ENCODE measurements around the gene AMT.
"Not testable (repeated sequence)": the region's sequence is repeated elsewhere in the genome, so short reads cannot be mapped to it uniquely, and the experiment has no call there.

Gene AMT

DNA sequence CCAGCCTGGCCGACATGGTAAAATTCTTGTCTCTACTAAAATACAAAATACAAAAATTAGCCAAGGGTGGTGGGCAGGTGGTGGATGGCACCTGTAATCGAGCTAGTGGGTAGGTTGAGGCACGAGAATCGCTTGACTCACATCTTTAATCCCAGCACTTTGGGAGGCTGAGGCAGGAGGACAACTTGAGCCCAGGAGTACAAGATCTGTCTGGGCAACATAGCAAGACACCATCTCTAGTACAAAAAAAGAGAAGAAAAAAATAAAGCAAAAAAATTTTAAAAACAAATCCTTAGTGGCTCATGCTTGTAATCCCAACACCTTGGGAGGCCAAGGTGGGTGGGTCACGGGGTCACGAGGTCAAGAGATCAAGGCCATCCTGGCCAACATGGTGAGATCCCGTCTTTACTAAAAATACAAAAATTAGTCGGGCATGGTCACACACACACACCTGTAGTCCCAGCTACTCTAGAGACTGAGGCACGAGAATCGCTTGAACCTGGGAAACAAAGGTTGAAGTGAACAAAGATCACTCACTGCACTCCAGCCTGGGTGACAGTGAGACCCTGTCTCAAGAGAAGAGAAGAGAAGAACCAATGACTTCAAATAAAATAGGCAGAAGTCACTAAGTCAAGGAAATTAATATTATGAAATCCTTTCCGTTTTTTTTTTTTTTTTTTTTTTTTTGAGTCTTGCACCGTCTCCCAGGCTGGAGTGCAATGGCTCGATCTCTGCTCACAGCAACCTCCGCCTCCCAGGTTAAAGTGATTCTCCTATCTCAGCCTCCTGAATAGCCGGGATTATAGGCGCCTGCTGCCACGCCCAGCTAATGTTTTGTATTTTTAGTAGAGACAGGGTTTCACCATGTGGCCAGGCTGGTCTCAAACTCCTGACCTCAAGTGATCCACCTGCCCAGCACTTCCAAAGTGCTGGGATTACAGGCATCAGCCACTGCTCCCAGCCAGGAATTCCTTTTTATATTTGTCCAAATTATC, 15.4 kb downstream of the AMT start:
- Histone ChIP-seq H3K9ac (ENCODE audit: low read depth, low read length) (no peak overlapping the region), H3K4me3 (ENCODE audit: low read length) (no peak overlapping the region), H3K36me3 (ENCODE audit: insufficient read depth, low read depth, low read length) (peaks cover 6% of the 10 kb centered on the region; the same call in 1 of the 2 replicates), H3K27me3 (ENCODE audit: insufficient read depth, low read length) (no peaks in the 10 kb centered on the region), H3K27ac (ENCODE audit: low read length) (no peak overlapping the region), H3K4me1 (ENCODE audit: insufficient read depth, low read length) (peaks cover 3% of the 10 kb centered on the region), H3K9me3 (ENCODE audit: insufficient read depth, low read depth, low read length) (no peaks in the 10 kb centered on the region)

DNA sequence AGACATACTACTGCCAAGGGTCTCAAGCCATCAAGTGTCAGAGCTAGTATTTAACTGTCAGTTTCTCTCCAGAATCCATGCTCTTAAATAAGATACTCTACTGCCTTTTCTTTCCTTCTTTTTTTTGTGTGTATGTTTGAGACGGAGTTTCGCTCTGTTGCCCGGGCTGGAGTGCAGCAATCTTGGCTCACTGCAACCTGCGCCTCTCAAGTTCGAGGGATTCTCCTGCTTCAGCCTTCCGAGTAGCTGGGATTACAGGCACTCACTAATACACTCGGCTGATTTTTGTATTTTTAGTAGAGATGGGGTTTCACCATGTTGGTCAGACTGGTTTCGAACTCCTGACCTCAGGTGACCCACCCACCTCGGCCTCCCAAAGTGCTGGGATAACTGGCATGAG, 16.7 kb downstream of the AMT start:
- not testable (repeated sequence) for H3K9me3 ChIP-seq (ENCODE audit: insufficient read depth, low read depth, low read length); H3K9ac ChIP-seq (ENCODE audit: low read depth, low read length); H3K4me1 ChIP-seq (ENCODE audit: insufficient read depth, low read length); H3K27ac ChIP-seq (ENCODE audit: low read length); H3K4me3 ChIP-seq (ENCODE audit: low read length); H3K27me3 ChIP-seq (ENCODE audit: insufficient read depth, low read length)
- peaks cover 15% of the 10 kb centered on the region; the same call in 1 of the 2 replicates for H3K36me3 ChIP-seq (ENCODE audit: insufficient read depth, low read depth, low read length)

DNA sequence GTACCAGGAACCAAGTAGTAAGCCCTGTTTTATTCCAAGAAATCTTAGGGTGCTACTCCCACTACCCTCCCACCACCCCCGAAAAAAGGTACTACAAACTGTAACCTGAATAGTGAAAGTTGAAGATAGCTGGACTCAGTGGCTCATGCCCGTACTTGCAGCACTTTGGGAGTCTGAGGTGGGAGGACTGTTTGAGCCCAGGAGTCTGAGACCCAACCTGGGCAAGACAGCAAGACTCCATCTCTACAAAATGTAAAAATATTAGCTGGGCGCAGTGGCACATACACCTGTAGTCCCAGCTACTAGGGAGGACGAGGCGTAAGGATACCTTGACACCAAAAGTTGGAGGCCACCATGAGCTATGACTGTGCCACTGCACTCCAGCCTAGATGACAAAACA, 18.4 kb downstream of the AMT start:
- Histone ChIP-seq H3K4me3 (ENCODE audit: low read length) (no peak overlapping the region), H3K9me3 (ENCODE audit: insufficient read depth, low read depth, low read length) (no peaks in the 10 kb centered on the region), H3K27ac (ENCODE audit: low read length) (no peak overlapping the region), H3K36me3 (ENCODE audit: insufficient read depth, low read depth, low read length) (peaks cover 15% of the 10 kb centered on the region; the same call in 1 of the 2 replicates), H3K9ac (ENCODE audit: low read depth, low read length) (no peak overlapping the region), H3K27me3 (ENCODE audit: insufficient read depth, low read length) (no peaks in the 10 kb centered on the region), H3K4me1 (ENCODE audit: insufficient read depth, low read length) (peaks cover 3% of the 10 kb centered on the region; the same call in 1 of the 2 replicates)

DNA sequence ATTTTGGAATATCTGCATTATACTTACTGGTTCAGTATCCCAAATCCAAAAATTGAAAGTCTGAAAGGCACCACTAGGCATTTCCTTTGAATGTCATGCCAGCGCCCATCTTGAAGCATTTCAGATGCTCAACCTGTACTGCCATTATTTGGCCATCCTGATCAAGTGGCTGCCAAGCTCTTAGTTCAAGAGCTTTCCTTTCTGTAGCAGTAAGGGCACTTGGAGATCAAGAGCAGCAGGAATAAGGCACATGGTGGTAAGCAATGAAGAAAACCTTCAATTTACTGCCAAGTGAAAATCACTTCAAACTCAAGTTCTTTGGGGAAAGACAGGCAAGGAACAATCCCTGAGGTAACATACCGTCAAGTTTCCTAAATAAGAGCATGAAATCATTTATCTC, 20.5 kb downstream of the AMT start:
- Histone ChIP-seq H3K4me1 (ENCODE audit: insufficient read depth, low read length) (peaks cover 3% of the 10 kb centered on the region; the same call in 1 of the 2 replicates), H3K27ac (ENCODE audit: low read length) (no peak overlapping the region), H3K36me3 (ENCODE audit: insufficient read depth, low read depth, low read length) (peaks cover 20% of the 10 kb centered on the region; the same call in 1 of the 2 replicates), H3K4me3 (ENCODE audit: low read length) (no peak overlapping the region), H3K9me3 (ENCODE audit: insufficient read depth, low read depth, low read length) (no peaks in the 10 kb centered on the region), H3K27me3 (ENCODE audit: insufficient read depth, low read length) (no peaks in the 10 kb centered on the region), H3K9ac (ENCODE audit: low read depth, low read length) (no peak overlapping the region)

DNA sequence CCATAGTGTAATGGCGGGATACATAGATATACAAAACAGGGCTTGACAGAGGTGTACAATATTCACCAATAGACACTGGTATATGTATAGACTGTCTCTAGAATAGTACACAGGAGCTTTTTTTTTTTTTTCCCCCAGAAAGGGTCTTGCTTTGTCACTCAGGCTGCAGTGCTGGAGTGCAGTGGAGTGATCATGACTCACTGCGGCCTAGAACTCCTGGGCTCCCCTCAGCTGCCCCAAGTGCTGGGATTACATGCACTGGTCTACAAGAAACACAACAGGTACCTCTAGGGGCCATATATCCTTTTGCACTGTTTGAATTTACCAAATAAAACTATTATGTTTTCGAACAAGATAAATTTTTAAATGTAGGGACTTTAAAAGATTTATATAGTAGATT, 22.8 kb downstream of the AMT start:
- no peak overlapping the region for H3K4me3 ChIP-seq (ENCODE audit: low read length)
- H3K27ac ChIP-seq (ENCODE audit: low read length): no peak overlapping the region
- H3K9me3 ChIP-seq (ENCODE audit: insufficient read depth, low read depth, low read length): no peaks in the 10 kb centered on the region
- H3K36me3 ChIP-seq (ENCODE audit: insufficient read depth, low read depth, low read length): peaks cover 27% of the 10 kb centered on the region; the same call in 1 of the 2 replicates
- 0 out of 2 replicates have a peak, but pooled peaks cover 3% of the 10 kb centered on the region for H3K4me1 ChIP-seq (ENCODE audit: insufficient read depth, low read length)
- H3K9ac ChIP-seq (ENCODE audit: low read depth, low read length): no peak overlapping the region
- no peaks in the 10 kb centered on the region for H3K27me3 ChIP-seq (ENCODE audit: insufficient read depth, low read length)

DNA sequence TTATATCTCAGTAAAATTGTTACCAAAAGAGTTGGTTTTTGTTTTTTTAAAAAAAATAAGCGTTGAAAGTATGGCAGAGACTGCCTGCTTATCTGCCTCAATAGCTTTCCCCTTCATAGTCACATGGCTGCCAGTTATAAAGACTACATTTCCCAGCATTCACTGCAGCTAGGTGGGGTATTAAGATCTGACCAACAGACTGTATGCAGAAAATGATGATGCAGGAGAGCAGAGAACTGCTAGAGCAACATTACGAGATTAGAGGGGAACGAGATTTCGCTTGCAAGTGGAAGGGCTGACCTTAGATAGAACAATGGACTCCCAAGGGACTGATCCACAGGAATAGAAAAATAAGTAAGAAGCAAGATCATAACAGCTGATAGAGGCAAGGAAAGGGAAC, 24.8 kb downstream of the AMT start:
- no peaks in the 10 kb centered on the region for H3K27me3 ChIP-seq (ENCODE audit: insufficient read depth, low read length)
- H3K27ac ChIP-seq (ENCODE audit: low read length): no peak overlapping the region
- no peaks in the 10 kb centered on the region for H3K9me3 ChIP-seq (ENCODE audit: insufficient read depth, low read depth, low read length)
- 0 out of 2 replicates have a peak, but pooled peaks cover 3% of the 10 kb centered on the region for H3K4me1 ChIP-seq (ENCODE audit: insufficient read depth, low read length)
- no peak overlapping the region for H3K9ac ChIP-seq (ENCODE audit: low read depth, low read length)
- H3K4me3 ChIP-seq (ENCODE audit: low read length): no peak overlapping the region
- H3K36me3 ChIP-seq (ENCODE audit: insufficient read depth, low read depth, low read length): peaks cover 22% of the 10 kb centered on the region; the same call in 1 of the 2 replicates

DNA sequence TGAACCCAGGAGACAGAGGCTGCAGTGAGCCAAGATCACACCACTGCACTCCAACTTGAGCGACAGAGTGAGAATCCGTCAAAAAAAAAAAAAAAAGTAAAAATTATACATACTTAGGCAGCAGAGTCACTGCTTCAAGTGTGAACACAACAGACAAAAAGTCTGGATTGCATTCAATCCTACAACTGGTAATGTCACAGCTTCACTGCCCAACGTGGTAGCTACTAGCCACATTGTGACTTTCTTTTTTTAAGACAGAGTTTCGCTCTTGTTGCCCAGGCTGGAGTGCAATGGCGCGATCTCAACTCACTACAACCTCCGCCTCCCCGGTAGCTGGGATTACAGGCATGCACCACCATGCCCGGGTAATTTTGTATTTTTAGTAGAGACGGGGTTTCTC, 31.0 kb downstream of the AMT start:
- H3K27me3 ChIP-seq (ENCODE audit: insufficient read depth, low read length); H3K9ac ChIP-seq (ENCODE audit: low read depth, low read length); H3K4me3 ChIP-seq (ENCODE audit: low read length); H3K9me3 ChIP-seq (ENCODE audit: insufficient read depth, low read depth, low read length); H3K27ac ChIP-seq (ENCODE audit: low read length); H3K36me3 ChIP-seq (ENCODE audit: insufficient read depth, low read depth, low read length); H3K4me1 ChIP-seq (ENCODE audit: insufficient read depth, low read length): not testable (repeated sequence)

DNA sequence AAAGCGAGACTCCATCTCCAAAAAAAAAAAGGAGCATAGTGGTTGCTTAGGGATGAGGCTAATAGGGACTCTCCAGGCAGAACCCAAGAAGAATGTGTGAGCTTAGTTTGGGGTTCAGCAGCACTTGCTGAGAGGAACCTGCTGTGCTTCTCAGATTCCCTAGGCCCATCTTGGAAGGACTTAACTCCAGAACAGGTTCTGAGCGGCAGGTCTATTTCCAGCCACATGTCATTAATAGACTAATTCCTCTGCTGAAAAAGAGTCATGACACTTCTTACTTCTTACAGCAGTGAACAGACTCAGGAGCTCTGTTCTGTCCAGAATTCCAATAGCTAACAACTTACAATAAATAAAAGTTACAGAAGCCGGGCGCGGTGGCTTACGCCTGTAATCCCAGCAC, 33.0 kb downstream of the AMT start:
- H3K9ac ChIP-seq (ENCODE audit: low read depth, low read length): no peak overlapping the region
- no peaks in the 10 kb centered on the region for H3K36me3 ChIP-seq (ENCODE audit: insufficient read depth, low read depth, low read length)
- H3K4me1 ChIP-seq (ENCODE audit: insufficient read depth, low read length): no peaks in the 10 kb centered on the region
- no peaks in the 10 kb centered on the region for H3K9me3 ChIP-seq (ENCODE audit: insufficient read depth, low read depth, low read length)
- no peak overlapping the region for H3K4me3 ChIP-seq (ENCODE audit: low read length)
- no peaks in the 10 kb centered on the region for H3K27me3 ChIP-seq (ENCODE audit: insufficient read depth, low read length)
- no peak overlapping the region for H3K27ac ChIP-seq (ENCODE audit: low read length)

DNA sequence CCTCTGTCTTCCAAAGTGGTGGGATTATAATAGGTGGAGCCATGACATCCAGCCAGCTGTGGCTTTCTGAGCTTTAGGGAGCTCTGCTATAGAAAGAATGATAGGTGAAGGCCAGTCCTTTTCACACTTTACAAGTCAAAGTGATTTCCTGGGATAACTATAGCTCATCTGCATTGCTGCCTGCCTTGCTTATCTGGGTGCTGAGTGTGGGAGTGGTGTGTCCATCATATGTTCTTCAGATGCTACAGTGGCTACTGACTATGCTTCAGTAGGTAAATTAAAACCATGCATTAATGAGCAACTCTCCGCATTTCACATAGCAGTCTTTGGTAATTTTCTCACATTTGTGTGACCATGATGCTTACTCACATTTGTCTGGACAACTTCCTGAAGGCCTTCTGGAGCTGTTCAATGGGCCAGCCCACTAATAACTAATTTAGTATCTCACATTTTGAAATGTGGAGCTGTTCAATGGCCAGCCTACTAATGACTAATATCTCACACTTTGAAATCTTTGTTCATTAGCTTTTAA, 33.9 kb downstream of the AMT start:
- no peaks in the 10 kb centered on the region for H3K36me3 ChIP-seq (ENCODE audit: insufficient read depth, low read depth, low read length)
- H3K9me3 ChIP-seq (ENCODE audit: insufficient read depth, low read depth, low read length): no peaks in the 10 kb centered on the region
- H3K4me3 ChIP-seq (ENCODE audit: low read length): no peak overlapping the region
- H3K27ac ChIP-seq (ENCODE audit: low read length): no peak overlapping the region
- no peak overlapping the region for H3K9ac ChIP-seq (ENCODE audit: low read depth, low read length)
- no peaks in the 10 kb centered on the region for H3K4me1 ChIP-seq (ENCODE audit: insufficient read depth, low read length)
- no peaks in the 10 kb centered on the region for H3K27me3 ChIP-seq (ENCODE audit: insufficient read depth, low read length)

DNA sequence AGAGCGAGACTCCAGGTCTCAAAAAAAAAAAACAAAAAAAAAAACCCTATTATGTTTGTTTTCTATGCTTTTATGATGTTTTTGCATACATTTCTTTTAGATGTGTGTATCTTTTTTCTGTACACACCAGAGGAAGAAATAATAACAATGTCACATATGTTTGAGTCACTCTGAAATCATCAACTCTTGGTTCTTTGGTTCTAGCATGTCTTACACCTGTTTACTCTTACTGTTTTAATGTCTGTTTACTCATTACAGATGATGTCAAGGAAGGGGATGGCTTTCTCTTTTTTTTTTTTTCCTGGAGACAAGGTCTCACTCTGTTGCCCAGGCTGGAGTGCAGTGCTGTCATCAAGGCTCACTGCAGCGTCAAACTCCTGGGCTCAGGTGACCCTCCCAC, 34.6 kb downstream of the AMT start:
- no peaks in the 10 kb centered on the region for H3K36me3 ChIP-seq (ENCODE audit: insufficient read depth, low read depth, low read length)
- no peaks in the 10 kb centered on the region for H3K27me3 ChIP-seq (ENCODE audit: insufficient read depth, low read length)
- H3K9me3 ChIP-seq (ENCODE audit: insufficient read depth, low read depth, low read length): no peaks in the 10 kb centered on the region
- H3K27ac ChIP-seq (ENCODE audit: low read length): no peak overlapping the region
- H3K4me1 ChIP-seq (ENCODE audit: insufficient read depth, low read length): no peaks in the 10 kb centered on the region
- no peak overlapping the region for H3K4me3 ChIP-seq (ENCODE audit: low read length)
- no peak overlapping the region for H3K9ac ChIP-seq (ENCODE audit: low read depth, low read length)

DNA sequence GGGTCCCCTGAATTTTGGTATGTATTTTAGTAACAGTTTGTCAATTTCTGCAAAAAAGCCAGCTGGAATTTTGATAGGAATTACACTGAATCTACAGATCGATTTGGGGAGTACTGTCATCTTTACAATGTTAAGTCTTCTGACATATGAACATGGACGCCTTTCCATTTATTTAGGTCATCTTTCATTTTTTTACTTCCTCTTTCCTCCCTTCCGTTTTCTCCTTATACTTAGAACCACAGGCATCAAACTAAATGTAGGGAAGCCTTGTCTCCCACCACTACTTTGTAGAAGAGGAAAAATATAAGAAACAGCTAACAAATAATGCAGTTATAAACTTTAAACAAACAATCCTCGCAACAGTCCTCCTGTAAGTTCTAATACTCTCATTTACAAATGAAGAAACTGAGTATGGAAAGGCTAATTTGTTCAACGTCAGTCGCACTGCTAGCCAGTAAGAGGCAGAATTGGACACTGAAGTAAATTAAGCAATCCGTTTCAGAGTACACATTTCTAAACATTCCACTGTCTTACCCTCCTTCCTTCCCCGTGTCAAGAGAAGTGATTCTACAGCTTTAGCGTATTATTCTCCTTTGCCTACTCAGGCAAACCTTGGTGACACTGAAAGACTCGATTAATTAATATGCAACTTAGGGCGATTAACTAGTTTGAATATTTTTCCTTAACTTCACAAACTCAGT, 36.1 kb downstream of the AMT start:
- Histone ChIP-seq H3K9me3 (ENCODE audit: insufficient read depth, low read depth, low read length) (no peaks in the 10 kb centered on the region), H3K4me1 (ENCODE audit: insufficient read depth, low read length) (no peaks in the 10 kb centered on the region), H3K36me3 (ENCODE audit: insufficient read depth, low read depth, low read length) (no peaks in the 10 kb centered on the region), H3K27ac (ENCODE audit: low read length) (no peak overlapping the region), H3K4me3 (ENCODE audit: low read length) (no peak overlapping the region), H3K27me3 (ENCODE audit: insufficient read depth, low read length) (no peaks in the 10 kb centered on the region), H3K9ac (ENCODE audit: low read depth, low read length) (no peak overlapping the region)
